Adrenal gland (tissue), 5 donors: ENCODE results near the gene PRODH.
"Not testable (repeated sequence)": the region's sequence is repeated elsewhere in the genome, so short reads cannot be mapped to it uniquely, and the experiment has no call there.

ENCODE experiments used
- POLR2A ChIP-seq, 2 donors: fragments of 450-650 bp; IDR thresholded peaks; one replicate each; pipeline ENCODE4 v1.6.1; 2017; ENCODE audit warnings: antibody characterized with exemption in 2 of 2, mild to moderate bottlenecking in 2 of 2, moderate library complexity in 1 of 2
- TF ChIP-seq, protein P1 (sequence below), 6 experiments: fragments of 450-650 bp in 4 of 6; fragments of 200-600 bp in 2 of 6; sonication (generic) in 1 of 6; IDR thresholded peaks; 1 replicate in 5 of 6; 2 replicates in 1 of 6; pipeline versions ENCODE4 v1.5.1 to v1.8.0; 2016 to 2021; ENCODE audit warnings: antibody characterized with exemption in 6 of 6, mild to moderate bottlenecking in 2 of 6, moderate library complexity in 1 of 6
- donor health status: DM: no; HTN: no; CAD: no.

- TF ChIP-seq, protein P1, sequence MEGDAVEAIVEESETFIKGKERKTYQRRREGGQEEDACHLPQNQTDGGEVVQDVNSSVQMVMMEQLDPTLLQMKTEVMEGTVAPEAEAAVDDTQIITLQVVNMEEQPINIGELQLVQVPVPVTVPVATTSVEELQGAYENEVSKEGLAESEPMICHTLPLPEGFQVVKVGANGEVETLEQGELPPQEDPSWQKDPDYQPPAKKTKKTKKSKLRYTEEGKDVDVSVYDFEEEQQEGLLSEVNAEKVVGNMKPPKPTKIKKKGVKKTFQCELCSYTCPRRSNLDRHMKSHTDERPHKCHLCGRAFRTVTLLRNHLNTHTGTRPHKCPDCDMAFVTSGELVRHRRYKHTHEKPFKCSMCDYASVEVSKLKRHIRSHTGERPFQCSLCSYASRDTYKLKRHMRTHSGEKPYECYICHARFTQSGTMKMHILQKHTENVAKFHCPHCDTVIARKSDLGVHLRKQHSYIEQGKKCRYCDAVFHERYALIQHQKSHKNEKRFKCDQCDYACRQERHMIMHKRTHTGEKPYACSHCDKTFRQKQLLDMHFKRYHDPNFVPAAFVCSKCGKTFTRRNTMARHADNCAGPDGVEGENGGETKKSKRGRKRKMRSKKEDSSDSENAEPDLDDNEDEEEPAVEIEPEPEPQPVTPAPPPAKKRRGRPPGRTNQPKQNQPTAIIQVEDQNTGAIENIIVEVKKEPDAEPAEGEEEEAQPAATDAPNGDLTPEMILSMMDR (IDR thresholded peaks at IDR 0.05), result not testable (repeated sequence)
- not testable (repeated sequence) for TF ChIP-seq POLR2A (IDR thresholded peaks at IDR 0.05)
Observed at GRCh38 chr22:18959266-18959665, 23.2 kb upstream of the PRODH start.
